GM18951 (cell line): ENCODE measurements around the gene LRRC18.

ENCODE experiments used
- POLR2A ChIP-seq: IDR thresholded peaks from 4 replicates; pipeline ENCODE4 v1.6.1; 2011; ENCODE audit warnings: mild to moderate bottlenecking; ENCODE audit not compliant: insufficient read length, insufficient read depth; ENCODE audit errors: extremely low read depth
- in situ Hi-C: fragments of 300-500 bp; cut with MboI; formaldehyde crosslinking; loops from one replicate; pipeline ENCODE4 v1.12.0; 2022; ENCODE audit warnings: low sequenced_read_pairs, mixed read lengths, inconsistent platforms; ENCODE audit not compliant: unreplicated experiment

The LRRC18 gene

GRCh38 chr10:48923748-48924147, 15.9 kb downstream of the LRRC18 start:
- in situ Hi-C loops = no loop called here
- TF ChIP-seq POLR2A = no peak

- TF ChIP-seq POLR2A = no peak
- in situ Hi-C loops = no loop called here
Measured at GRCh38 chr10:48913674-48914073, 26.0 kb downstream of the LRRC18 start.

- TF ChIP-seq POLR2A = no peak
- in situ Hi-C loops = no loop called here
Measured at GRCh38 chr10:48910548-48910947, 29.1 kb downstream of the LRRC18 start.

DNA sequence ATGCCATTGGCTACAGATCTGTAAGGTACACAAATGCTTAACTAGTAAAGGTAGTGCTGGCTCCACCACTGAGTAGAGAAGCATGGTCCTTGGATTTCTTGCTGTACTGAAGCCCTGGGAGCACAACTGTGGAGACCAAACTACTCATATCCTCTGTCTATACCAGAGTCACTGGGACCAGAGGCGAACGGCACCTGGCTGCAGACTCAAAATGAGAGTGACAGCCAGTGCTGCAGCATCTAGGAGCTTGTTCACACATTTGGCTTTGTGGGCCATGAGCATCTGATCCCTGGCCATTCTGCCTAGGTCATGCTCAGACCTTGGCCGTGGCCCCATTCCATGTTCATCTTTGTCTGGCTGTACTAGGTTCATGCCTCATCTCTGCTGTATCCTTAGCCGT, 31.9 kb downstream of the LRRC18 start:
- in situ Hi-C loops = no loop called here
- no peak for TF ChIP-seq POLR2A

DNA sequence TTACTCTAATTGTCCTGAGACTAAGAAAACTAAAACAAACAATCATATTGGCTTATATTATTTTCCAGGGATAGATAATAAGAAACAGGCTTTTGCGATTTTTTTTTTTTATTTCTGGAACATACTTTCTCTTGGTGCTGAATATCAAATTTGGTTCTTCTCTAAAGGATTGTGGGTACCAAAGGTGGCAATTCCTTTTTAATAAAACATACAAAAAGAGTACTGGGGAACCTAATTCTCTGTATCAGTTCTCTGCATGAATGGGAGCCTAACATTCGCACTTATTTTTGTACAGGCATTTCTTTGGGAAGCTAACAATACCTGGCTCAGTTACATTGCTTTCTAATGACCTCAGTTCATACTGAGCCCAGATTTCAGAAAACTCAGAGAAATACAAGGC, 32.8 kb downstream of the LRRC18 start:
- in situ Hi-C loops = no loop called here
- no peak for TF ChIP-seq POLR2A

DNA sequence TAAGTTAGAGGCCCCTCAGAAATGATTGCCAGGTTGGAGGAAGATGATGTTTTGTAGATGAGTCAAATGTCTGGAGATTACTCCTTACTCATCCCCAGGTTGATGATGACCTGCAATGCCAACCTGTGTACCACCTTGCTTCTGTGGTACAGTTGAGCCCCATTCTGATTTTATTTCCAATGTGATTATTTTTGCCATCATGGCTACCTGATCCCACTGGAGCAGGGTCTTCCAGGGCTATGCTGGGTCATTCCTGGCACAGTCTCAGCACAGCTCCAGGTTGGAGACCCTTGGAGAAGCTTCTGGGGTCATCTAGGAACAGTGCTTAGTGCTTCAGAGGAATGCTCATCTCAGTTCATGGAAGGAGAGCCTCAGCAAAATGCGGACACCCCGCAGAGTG, 34.3 kb downstream of the LRRC18 start:
- in situ Hi-C loops = no loop called here
- TF ChIP-seq POLR2A = no peak

- no peak for TF ChIP-seq POLR2A
- in situ Hi-C loops = no loop called here
Measured at GRCh38 chr10:48904861-48905260, 34.8 kb downstream of the LRRC18 start.

DNA sequence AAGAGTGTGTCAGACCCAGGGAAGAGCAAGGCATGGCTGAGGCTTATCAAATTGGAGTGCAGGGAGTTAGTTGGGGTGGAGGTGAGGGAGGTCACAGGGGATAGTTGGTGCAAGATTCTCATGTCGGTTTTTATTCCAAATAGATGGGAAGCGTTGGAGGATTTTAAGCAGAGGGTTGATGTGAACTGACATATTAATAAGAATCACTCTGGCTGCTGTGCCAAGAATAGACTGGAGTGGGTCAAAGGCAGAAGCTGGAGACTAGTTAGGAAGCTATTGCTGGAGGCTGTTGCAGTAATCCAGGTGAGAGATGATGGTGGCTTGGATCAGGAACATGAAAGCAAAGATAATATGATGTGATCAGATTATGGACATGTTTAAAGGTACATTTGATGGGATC, 36.5 kb downstream of the LRRC18 start:
- in situ Hi-C loops = no loop called here
- no peak for TF ChIP-seq POLR2A

DNA sequence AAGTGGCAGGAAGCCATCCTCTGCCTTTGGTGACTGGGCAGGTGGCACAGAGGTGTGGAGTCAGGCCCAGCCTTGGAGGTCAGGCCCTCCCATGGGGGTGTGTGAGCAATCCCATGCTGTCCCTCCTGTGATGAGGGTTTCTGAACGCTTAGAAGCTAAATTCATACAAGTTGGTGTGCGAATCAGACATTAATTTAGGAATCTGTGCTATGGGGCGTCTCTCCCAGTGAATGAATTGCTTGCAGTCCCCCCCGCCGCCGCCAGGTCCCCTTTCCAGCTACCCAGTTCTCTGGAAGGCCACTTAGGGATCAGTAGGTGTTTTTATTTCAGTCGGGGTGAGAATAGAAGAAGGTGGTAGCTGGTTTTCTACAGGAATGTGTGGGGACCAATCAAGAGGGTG, 37.5 kb downstream of the LRRC18 start:
- in situ Hi-C loops = no loop called here
- no peak for TF ChIP-seq POLR2A

DNA sequence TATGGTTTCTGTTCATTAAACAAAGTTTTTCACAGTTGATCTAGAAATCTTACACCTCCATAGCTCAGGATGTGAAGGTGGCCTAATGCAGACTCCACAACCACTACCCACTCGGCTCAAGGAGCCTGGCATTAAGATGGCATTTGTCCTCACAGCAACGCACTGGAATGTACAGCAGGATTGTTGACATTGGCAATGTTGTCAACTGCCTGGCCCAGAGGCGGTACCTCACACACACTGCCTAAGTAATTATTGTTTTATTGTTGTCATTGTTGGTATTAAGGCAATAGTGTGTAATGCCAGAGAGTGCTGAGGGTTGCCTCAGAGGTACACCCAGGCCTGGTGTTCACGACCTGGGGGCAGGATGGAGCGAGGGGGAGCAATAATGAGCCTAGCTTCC, 38.3 kb downstream of the LRRC18 start:
- TF ChIP-seq POLR2A = no peak
- in situ Hi-C loops = no loop called here

DNA sequence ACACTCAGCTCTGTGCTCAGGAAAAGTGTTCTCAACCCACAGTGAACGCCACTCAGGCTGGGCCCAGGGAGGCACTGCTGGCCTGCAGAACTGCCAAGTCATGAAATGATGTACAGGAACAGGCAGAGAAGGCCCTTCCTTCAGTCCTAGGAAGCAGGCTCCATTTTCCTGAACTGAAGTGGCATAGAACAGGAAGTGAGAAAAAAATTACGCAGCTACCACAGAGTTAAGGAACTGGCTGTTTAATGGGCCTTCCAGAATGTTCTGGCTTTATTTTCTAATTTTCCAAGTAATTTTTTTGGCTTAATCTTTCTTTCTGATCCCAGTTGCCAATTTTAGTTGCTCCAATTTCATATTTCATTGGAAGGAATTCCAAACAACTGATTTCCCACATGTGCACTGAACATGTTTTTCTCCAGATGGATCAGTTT, 39.3 kb downstream of the LRRC18 start:
- in situ Hi-C loops = no loop called here
- TF ChIP-seq POLR2A = no peak

GRCh38 chr10:48899781-48900180, 39.9 kb downstream of the LRRC18 start:
- TF ChIP-seq POLR2A = no peak
- in situ Hi-C loops = no loop called here

DNA sequence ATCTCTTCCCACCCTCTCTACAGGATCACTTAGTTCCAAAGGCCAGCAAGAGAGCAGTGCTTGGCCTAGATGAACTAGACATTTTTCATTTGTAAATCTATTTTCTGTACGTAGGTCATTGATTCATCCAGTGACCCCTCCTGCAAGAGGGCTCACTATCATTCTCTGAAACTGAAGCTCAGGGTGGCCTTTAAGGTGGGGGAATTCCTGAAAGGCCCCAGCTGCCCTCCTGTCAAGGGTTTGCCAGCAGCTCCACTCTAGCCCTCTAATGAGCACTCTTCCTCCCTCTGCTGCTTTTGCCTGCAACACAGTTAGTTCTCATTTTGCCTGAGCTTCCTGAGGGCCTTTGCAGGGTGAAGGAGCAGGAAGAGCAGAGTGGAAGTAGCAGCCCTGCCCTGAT, 41.2 kb downstream of the LRRC18 start:
- in situ Hi-C loops = no loop called here
- no peak for TF ChIP-seq POLR2A

- TF ChIP-seq POLR2A = no peak
- in situ Hi-C loops = no loop called here
Measured at GRCh38 chr10:48897441-48897790, 42.2 kb downstream of the LRRC18 start.

DNA sequence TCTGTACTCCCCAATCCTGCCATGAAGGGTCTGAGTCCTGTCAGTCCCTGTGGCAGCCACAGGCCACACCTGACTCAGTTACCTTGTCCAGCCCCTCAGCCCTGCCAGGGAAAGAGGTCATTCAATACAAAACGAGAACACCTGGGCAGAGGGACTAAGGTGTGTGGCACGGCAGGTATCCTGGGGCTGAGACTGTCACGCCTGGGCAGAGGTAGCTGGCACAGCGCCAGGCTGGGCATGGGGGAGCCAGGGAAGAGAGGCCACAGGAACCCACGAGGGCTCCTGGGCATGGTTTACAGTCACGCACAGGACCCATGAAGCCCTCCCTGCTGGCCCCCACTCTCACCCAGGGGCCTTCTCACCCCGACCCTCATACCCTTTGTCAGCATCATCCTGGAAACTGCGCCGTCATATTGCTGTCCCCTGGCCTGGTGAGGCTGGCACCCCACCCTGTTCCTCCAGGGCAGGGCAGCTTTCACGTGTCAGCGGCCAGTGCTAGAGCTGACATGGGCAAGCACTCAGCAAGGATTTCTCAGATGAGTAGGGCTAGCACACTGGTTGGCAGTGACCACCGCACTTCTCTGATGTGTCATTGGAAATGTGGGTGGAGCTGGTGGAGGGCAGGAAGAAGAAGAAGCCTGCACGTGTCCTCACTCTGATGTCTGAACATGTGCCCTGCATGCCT, 42.7 kb downstream of the LRRC18 start:
- TF ChIP-seq POLR2A = no peak
- in situ Hi-C loops = no loop called here
